ENCODE measurements around the gene CAPZA2.

DNA sequence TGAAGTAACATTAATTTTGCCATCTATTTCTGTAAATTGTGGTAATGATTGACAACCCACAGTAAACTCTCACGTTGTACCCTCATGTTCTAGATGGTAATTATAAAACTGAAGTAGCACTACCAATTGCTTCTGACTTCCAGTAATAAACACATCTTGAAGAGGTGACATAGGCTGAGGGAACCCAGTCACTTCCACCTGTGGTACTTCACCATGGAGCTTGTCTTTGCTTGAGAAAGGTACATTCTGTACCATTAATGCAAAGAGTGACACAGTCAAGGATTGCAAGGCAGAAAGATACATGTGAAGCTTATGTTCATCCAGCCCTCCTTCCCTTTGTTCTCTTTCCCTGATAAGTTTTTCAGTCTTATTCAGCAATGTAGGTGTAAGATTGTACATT lies 11.2 kb downstream of the CAPZA2 start:
- TF ChIP-seq RAD21 (IDR thresholded peaks at IDR 0.05; ENCODE audit: low read depth) (no peak), EGR1 (IDR thresholded peaks at IDR 0.05) (no peak), YY1 (IDR thresholded peaks at IDR 0.05; ENCODE audit: low read depth) (no peak), CEBPB (IDR thresholded peaks at IDR 0.05) (no peak), EP300 (IDR thresholded peaks at IDR 0.05; ENCODE audit: borderline replicate concordance) (no peak), CREB1 (IDR thresholded peaks at IDR 0.05; ENCODE audit: low read depth) (no peak), TAF1 (IDR thresholded peaks at IDR 0.05; ENCODE audit: low read depth) (no peak)

All from Ishikawa (cell line).